ACC112 (cell line): Measurements from ENCODE around the gene SARDH.

Experiments
- H2AFZ ChIP-seq: fragments of 200-600 bp; sonication (generic); one replicate; pipeline ENCODE4 v1.6.0; 2017; ENCODE audit warnings: antibody characterized with exemption, low read length; ENCODE audit not compliant: unreplicated experiment
- H3K27ac ChIP-seq: fragments of 200-600 bp; sonication (generic); 2 replicates; pipeline ENCODE4 v1.5.1; 2014; ENCODE audit warnings: low read depth, mild to moderate bottlenecking, antibody characterized with exemption, low read length, moderate library complexity
- H3K27me3 ChIP-seq: fragments of 200-600 bp; sonication (generic); 2 replicates; pipeline ENCODE4 v1.6.1; 2014; ENCODE audit warnings: mild to moderate bottlenecking, antibody characterized with exemption, low read length, moderate library complexity, mixed read lengths; ENCODE audit not compliant: insufficient read depth
- H3K36me3 ChIP-seq: fragments of 200-600 bp; sonication (generic); 2 replicates; pipeline ENCODE4 v1.6.1; 2016; ENCODE audit warnings: mild to moderate bottlenecking, antibody characterized with exemption, low read length, moderate library complexity, mixed read lengths; ENCODE audit not compliant: insufficient read depth
- H3K4me1 ChIP-seq: fragments of 200-600 bp; sonication (generic); one replicate; pipeline ENCODE4 v1.6.1; 2016; ENCODE audit warnings: low read length, mixed read lengths; ENCODE audit not compliant: insufficient read depth, unreplicated experiment, control insufficient read depth
- H3K4me3 ChIP-seq: fragments of 200-600 bp; sonication (generic); 2 replicates; pipeline ENCODE4 v1.5.1; 2014; ENCODE audit warnings: mild to moderate bottlenecking, low read depth, low read length
- H3K79me2 ChIP-seq: fragments of 200-600 bp; sonication (generic); one replicate; pipeline ENCODE4 v1.6.0; 2016; ENCODE audit warnings: low read length; ENCODE audit not compliant: control insufficient read depth, unreplicated experiment, insufficient read depth

SARDH gene

GRCh38 chr9:133780962-133781827, 43.0 kb upstream of the SARDH start:
- peaks cover 8% of the 10 kb centered on the region; the same call in 1 of the 2 replicates for H3K36me3 ChIP-seq
- H3K4me3 ChIP-seq = no peak overlapping the region

GRCh38 chr9:133780404-133780945, 42.3 kb upstream of the SARDH start:
- Histone ChIP-seq H3K4me3 (no peak overlapping the region), H3K27me3 (no peaks in the 10 kb centered on the region), H3K27ac (no peak overlapping the region), H2AFZ (no peak overlapping the region), H3K4me1 (no peaks in the 10 kb centered on the region), H3K36me3 (peaks cover 15% of the 10 kb centered on the region; the same call in 1 of the 2 replicates), H3K79me2 (no peaks in the 10 kb centered on the region)

More at GRCh38 chr9:133780962-133781827, 43.0 kb upstream of the SARDH start:
- H3K4me1 ChIP-seq = no peaks in the 10 kb centered on the region
- no peak overlapping the region for H3K27ac ChIP-seq
- H3K27me3 ChIP-seq = no peaks in the 10 kb centered on the region
- no peaks in the 10 kb centered on the region for H3K79me2 ChIP-seq
- H2AFZ ChIP-seq = no peak overlapping the region

GRCh38 chr9:133779516-133780403, 41.6 kb upstream of the SARDH start:
- no peaks in the 10 kb centered on the region for H3K4me1 ChIP-seq
- H3K36me3 ChIP-seq = peaks cover 22% of the 10 kb centered on the region
- no peaks in the 10 kb centered on the region for H3K27me3 ChIP-seq
- no peaks in the 10 kb centered on the region for H3K79me2 ChIP-seq
- H3K4me3 ChIP-seq = no peak overlapping the region
- H2AFZ ChIP-seq = no peak overlapping the region
- no peak overlapping the region for H3K27ac ChIP-seq

GRCh38 chr9:133779081-133779480, 40.9 kb upstream of the SARDH start:
- no peaks in the 10 kb centered on the region for H3K79me2 ChIP-seq
- H3K4me3 ChIP-seq = no peak overlapping the region
- peaks cover 29% of the 10 kb centered on the region for H3K36me3 ChIP-seq
- no peaks in the 10 kb centered on the region for H3K4me1 ChIP-seq
- H3K27me3 ChIP-seq = no peaks in the 10 kb centered on the region
- no peak overlapping the region for H3K27ac ChIP-seq
- H2AFZ ChIP-seq = no peak overlapping the region

GRCh38 chr9:133778336-133779013, 40.3 kb upstream of the SARDH start:
- Histone ChIP-seq H3K27me3 (no peaks in the 10 kb centered on the region), H3K4me1 (no peaks in the 10 kb centered on the region), H3K36me3 (peaks cover 35% of the 10 kb centered on the region), H3K27ac (no peak overlapping the region), H2AFZ (no peak overlapping the region), H3K79me2 (no peaks in the 10 kb centered on the region), H3K4me3 (no peak overlapping the region)

- Histone ChIP-seq H3K4me1 (no peaks in the 10 kb centered on the region), H3K4me3 (no peak overlapping the region), H3K36me3 (peaks cover 40% of the 10 kb centered on the region), H2AFZ (no peak overlapping the region), H3K27ac (no peak overlapping the region), H3K27me3 (no peaks in the 10 kb centered on the region), H3K79me2 (no peaks in the 10 kb centered on the region)
These were observed 39.7 kb upstream of the SARDH start for GRCh38 chr9:133777871-133778270.

GRCh38 chr9:133777068-133777791, 39.1 kb upstream of the SARDH start:
- Histone ChIP-seq H3K4me1 (no peaks in the 10 kb centered on the region), H3K36me3 (peaks cover 40% of the 10 kb centered on the region), H3K79me2 (no peaks in the 10 kb centered on the region), H3K4me3 (no peak overlapping the region), H3K27ac (no peak overlapping the region), H2AFZ (no peak overlapping the region), H3K27me3 (no peaks in the 10 kb centered on the region)

GRCh38 chr9:133775951-133776905, 38.1 kb upstream of the SARDH start:
- Histone ChIP-seq H3K36me3 (peaks cover 40% of the 10 kb centered on the region), H3K27ac (no peak overlapping the region)

GRCh38 chr9:133775291-133775690, 37.1 kb upstream of the SARDH start:
- no peak overlapping the region for H3K27ac ChIP-seq
- peaks cover 41% of the 10 kb centered on the region for H3K36me3 ChIP-seq
- no peaks in the 10 kb centered on the region for H3K79me2 ChIP-seq

More at GRCh38 chr9:133775951-133776905, 38.1 kb upstream of the SARDH start:
- H3K27me3 ChIP-seq = no peaks in the 10 kb centered on the region
- no peak overlapping the region for H2AFZ ChIP-seq
- H3K4me1 ChIP-seq = no peaks in the 10 kb centered on the region
- H3K4me3 ChIP-seq = no peak overlapping the region
- H3K79me2 ChIP-seq = no peaks in the 10 kb centered on the region

More at GRCh38 chr9:133775291-133775690, 37.1 kb upstream of the SARDH start:
- Histone ChIP-seq H3K4me1 (no peaks in the 10 kb centered on the region), H3K4me3 (no peak overlapping the region), H3K27me3 (no peaks in the 10 kb centered on the region), H2AFZ (no peak overlapping the region)
